Measurements from ENCODE around the gene CNGB1. TPM values are rescaled to one million over a fixed set of nuclear protein-coding genes. Genes with fewer than 3 reads are reported as not detected.

CNGB1 gene
- total RNA-seq, 1 donor from 2014 or later: not detected

DNA sequence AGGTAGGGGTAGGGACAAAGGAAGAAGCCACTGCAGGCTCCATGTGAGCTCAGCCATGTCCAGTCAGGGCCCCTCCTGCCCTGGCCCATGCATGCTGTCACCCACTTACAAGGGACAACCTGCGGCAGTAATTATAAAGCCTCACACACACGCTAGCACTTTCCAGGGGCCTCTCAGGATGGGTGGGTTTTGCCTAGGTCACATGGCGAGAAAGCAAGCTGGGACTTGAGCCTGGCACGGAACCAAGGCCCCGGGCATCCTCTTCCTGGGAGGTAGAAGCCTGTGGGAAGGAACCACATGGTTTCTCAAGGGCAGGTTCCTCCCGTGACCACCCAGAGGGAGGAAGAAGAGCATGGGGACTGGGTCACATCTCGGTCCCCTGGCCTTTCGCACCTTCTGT lies 22.5 kb upstream of the CNGB1 start:
- Mint-ChIP-seq H3K9me3 (ENCODE audit: low read depth) (no peaks in the 10 kb centered on the region), H3K36me3 (ENCODE audit: insufficient read depth) (peaks cover 12% of the 10 kb centered on the region), H3K27me3 (peaks cover 4% of the 10 kb centered on the region), H3K4me3 (ENCODE audit: low read depth) (no peak overlapping the region), H3K4me1 (ENCODE audit: low read depth) (peaks cover 2% of the 10 kb centered on the region), H3K27ac (no peak overlapping the region)
- DNase-seq (ENCODE audit: low spot score, unreplicated experiment): no peak
- TF ChIP-seq CTCF (IDR thresholded peaks at IDR 0.05; ENCODE audit: unreplicated experiment): no peak

DNA sequence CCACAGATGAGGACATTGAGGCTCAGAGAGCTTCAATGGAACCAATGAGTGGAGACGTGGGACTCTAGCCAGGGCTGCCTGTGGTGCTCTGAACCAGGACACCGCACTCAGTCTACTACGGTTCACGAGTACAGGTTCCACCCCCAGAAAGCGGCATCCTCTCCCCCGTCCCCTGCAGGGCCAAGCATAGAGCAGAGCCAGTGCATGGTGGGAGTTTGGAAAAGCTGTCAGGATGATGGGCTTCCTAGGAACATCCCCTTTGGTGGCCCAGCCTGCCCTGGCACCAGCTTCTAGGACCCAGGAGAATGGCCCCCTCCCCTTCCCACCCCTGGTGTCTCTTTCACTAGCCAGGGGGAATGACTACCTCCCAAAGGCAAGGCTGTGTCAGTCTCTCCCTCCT lies 21.2 kb upstream of the CNGB1 start:
- no peak overlapping the region for H3K4me3 Mint-ChIP-seq (ENCODE audit: low read depth)
- H3K4me1 Mint-ChIP-seq (ENCODE audit: low read depth): peaks cover 2% of the 10 kb centered on the region
- DNase-seq (ENCODE audit: low spot score, unreplicated experiment): no peak
- peaks cover 18% of the 10 kb centered on the region for H3K27me3 Mint-ChIP-seq
- H3K27ac Mint-ChIP-seq: no peak overlapping the region
- H3K9me3 Mint-ChIP-seq (ENCODE audit: low read depth): no peaks in the 10 kb centered on the region
- no peak for TF ChIP-seq CTCF (IDR thresholded peaks at IDR 0.05; ENCODE audit: unreplicated experiment)
- H3K36me3 Mint-ChIP-seq (ENCODE audit: insufficient read depth): peaks cover 6% of the 10 kb centered on the region

DNA sequence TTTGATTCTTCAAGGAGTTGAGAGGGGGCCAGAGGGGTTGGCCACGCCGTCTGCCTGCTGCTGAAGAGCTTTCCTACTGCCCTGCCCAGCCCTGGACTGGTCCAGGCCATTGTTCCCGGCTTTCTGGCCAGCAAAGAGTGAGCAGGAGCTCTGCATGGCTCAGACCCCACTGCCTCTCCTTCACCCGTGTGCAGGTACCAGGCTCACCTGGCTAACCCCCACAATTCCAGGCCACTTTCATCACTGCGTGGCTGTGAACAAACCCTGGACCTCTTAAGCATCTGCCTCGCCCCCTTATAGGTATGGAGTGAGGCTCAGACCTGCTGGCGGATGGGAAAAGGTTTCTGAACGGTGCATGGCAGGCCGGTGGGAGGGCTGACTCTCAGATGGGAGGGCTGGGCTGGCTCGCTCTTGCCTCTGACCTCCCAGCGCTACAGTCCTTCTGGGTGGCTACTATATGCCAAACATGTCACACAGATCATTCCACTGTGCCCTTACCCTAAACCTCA lies 20.7 kb upstream of the CNGB1 start:
- DNase-seq (ENCODE audit: low spot score, unreplicated experiment): no peak
- Mint-ChIP-seq H3K36me3 (ENCODE audit: insufficient read depth) (peaks cover 4% of the 10 kb centered on the region), H3K4me1 (ENCODE audit: low read depth) (peaks cover 2% of the 10 kb centered on the region), H3K27ac (no peak overlapping the region), H3K27me3 (peaks cover 22% of the 10 kb centered on the region), H3K4me3 (ENCODE audit: low read depth) (no peak overlapping the region), H3K9me3 (ENCODE audit: low read depth) (no peaks in the 10 kb centered on the region)
- TF ChIP-seq CTCF (IDR thresholded peaks at IDR 0.05; ENCODE audit: unreplicated experiment): no peak

GRCh38 chr16:57988929-57989328 lies 18.0 kb upstream of the CNGB1 start:
- TF ChIP-seq CTCF (IDR thresholded peaks at IDR 0.05; ENCODE audit: unreplicated experiment): no peak
- H3K27ac Mint-ChIP-seq: no peak overlapping the region
- H3K4me3 Mint-ChIP-seq (ENCODE audit: low read depth): no peak overlapping the region
- H3K27me3 Mint-ChIP-seq: peaks cover 49% of the 10 kb centered on the region
- no peaks in the 10 kb centered on the region for H3K36me3 Mint-ChIP-seq (ENCODE audit: insufficient read depth)
- H3K4me1 Mint-ChIP-seq (ENCODE audit: low read depth): peaks cover 3% of the 10 kb centered on the region
- H3K9me3 Mint-ChIP-seq (ENCODE audit: low read depth): no peaks in the 10 kb centered on the region
- DNase-seq (ENCODE audit: low spot score, unreplicated experiment): no peak

- DNase-seq (ENCODE audit: low spot score, unreplicated experiment): no peak
- Mint-ChIP-seq H3K36me3 (ENCODE audit: insufficient read depth) (no peaks in the 10 kb centered on the region), H3K4me3 (ENCODE audit: low read depth) (no peak overlapping the region), H3K4me1 (ENCODE audit: low read depth) (peaks cover 3% of the 10 kb centered on the region), H3K9me3 (ENCODE audit: low read depth) (no peaks in the 10 kb centered on the region), H3K27me3 (peaks cover 50% of the 10 kb centered on the region), H3K27ac (no peak overlapping the region)
- no peak for TF ChIP-seq CTCF (IDR thresholded peaks at IDR 0.05; ENCODE audit: unreplicated experiment)
Observed at GRCh38 chr16:57987441-57988177, 16.7 kb upstream of the CNGB1 start.
